ENCODE results near the gene ZNF516.

- no peak for TF ChIP-seq EZH2 (IDR thresholded peaks at IDR 0.05; ENCODE audit: borderline replicate concordance)
- TF ChIP-seq CTCF (IDR thresholded peaks at IDR 0.05; ENCODE audit: poor library complexity), result no peak
- TF ChIP-seq EZH2phosphoT487 (IDR thresholded peaks at IDR 0.05; ENCODE audit: low read depth, severe bottlenecking, unreplicated experiment), result no peak
These were observed 105.3 kb downstream of the ZNF516 start for GRCh38 chr18:76389716-76390115.

Measured in hepatocyte (in vitro differentiated cells).